ENCODE data around the gene GMEB2. TPM values are rescaled to one million over a fixed set of nuclear protein-coding genes. Genes with fewer than 3 reads are reported as not detected.
"Not testable (repeated sequence)": the region's sequence is repeated elsewhere in the genome, so short reads cannot be mapped to it uniquely, and the experiment has no call there.

Gene GMEB2, protein sequence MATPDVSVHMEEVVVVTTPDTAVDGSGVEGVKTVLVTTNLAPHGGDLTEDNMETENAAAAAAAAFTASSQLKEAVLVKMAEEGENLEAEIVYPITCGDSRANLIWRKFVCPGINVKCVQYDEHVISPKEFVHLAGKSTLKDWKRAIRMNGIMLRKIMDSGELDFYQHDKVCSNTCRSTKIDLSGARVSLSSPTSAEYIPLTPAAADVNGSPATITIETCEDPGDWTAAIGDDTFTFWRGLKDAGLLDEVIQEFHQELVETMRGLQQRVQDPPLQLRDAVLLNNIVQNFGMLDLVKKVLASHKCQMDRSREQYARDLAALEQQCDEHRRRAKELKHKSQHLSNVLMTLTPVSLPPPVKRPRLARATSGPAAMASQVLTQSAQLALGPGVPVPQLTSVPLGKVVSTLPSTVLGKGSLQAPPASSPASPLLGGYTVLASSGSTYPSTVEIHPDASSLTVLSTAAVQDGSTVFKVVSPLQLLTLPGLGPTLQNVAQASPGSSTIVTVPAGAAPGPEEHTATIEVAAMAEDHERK
- polyA plus RNA-seq (2013, experiment 1 of 2): 10.8 TPM
- polyA plus RNA-seq (2013, experiment 2 of 2): 8.0 TPM

- H3K27ac ChIP-seq (ENCODE audit: low read depth, low read length, severe bottlenecking): peak within 1 kb of the TSS; percentile 81
- peak within 1 kb of the TSS; percentile 83 for H3K4me3 ChIP-seq (ENCODE audit: extremely low read depth, insufficient read depth, low read length, poor library complexity, severe bottlenecking)
These were observed at the start of gene GMEB2 for GRCh38 chr20:63626424-63627128. Gene GMEB2 (minus strand): TSS chr20:63627101. CDS start chr20:63619397, 7,704 bp downstream.

DNA sequence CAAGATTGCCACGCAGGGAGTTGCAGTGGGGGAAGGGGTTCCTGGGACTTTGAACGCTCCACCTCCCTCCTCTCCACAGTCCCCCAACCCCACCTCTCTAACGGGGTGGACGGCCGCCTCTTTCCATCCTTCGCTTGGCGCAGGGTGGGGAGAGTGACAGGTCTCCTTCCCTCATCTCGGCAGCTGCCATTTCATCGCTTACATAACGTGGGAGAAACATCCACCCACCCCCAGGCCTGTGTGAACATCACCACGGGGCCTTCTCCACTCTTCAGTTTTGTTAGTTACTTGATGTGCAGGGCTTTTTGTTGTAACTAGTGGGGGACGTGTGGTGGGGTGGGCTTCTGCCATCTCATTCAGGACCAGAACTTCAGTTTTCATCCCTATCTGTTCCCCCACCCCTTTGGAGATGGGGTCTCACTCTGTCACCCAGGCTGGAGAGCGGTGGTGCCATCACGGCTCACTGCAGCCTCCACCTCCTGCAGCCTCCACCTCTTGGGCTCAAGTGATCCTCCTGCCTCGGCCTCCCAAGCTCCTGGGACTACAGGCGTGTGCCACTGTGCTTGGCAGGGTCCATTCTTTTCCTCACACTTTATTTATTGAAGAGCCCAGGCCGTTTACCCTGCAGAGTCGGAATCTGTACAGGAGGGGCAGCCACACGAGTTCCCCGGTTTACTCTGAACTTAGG is 48.9 kb upstream of the GMEB2 start:
- Histone ChIP-seq H3K4me3 (ENCODE audit: extremely low read depth, insufficient read depth, low read length, poor library complexity, severe bottlenecking) (no peak overlapping the region), H3K27ac (ENCODE audit: low read depth, low read length, severe bottlenecking) (no peak overlapping the region), H3K36me3 (ENCODE audit: control insufficient read depth, insufficient read depth, low read length) (peaks cover 39% of the 10 kb centered on the region), H3K4me1 (ENCODE audit: control insufficient read depth, insufficient read depth, low read length, poor library complexity, severe bottlenecking) (no peaks in the 10 kb centered on the region), H3K9me3 (ENCODE audit: control insufficient read depth, low read length) (no peaks in the 10 kb centered on the region)
- WGBS, 2 experiments (ENCODE audit: insufficient coverage in 2 of 2): 93 to 95% methylated on average over 9 to 16 of the region's 20 CpGs

More at GRCh38 chr20:63626424-63627128, at the start of gene GMEB2:
- Histone ChIP-seq H3K4me1 (ENCODE audit: control insufficient read depth, insufficient read depth, low read length, poor library complexity, severe bottlenecking) (peaks cover 7% of the 10 kb centered on the region), H3K36me3 (ENCODE audit: control insufficient read depth, insufficient read depth, low read length) (peaks cover 3% of the 10 kb centered on the region), H3K9me3 (ENCODE audit: control insufficient read depth, low read length) (no peaks in the 10 kb centered on the region)
- 0 to 1% methylated on average over 40 to 51 of the region's 114 CpGs for WGBS, 2 experiments (ENCODE audit: insufficient coverage in 2 of 2)

- Histone ChIP-seq H3K36me3 (ENCODE audit: control insufficient read depth, insufficient read depth, low read length) (peaks cover 38% of the 10 kb centered on the region), H3K9me3 (ENCODE audit: control insufficient read depth, low read length) (no peaks in the 10 kb centered on the region), H3K27ac (ENCODE audit: low read depth, low read length, severe bottlenecking) (no peak overlapping the region), H3K4me1 (ENCODE audit: control insufficient read depth, insufficient read depth, low read length, poor library complexity, severe bottlenecking) (no peaks in the 10 kb centered on the region), H3K4me3 (ENCODE audit: extremely low read depth, insufficient read depth, low read length, poor library complexity, severe bottlenecking) (no peak overlapping the region)
- 96% methylated on average over 13 of the region's 14 CpGs for WGBS, 2 experiments (ENCODE audit: insufficient coverage in 2 of 2)
These were observed 47.0 kb upstream of the GMEB2 start for GRCh38 chr20:63673951-63674350.

- peaks cover 51% of the 10 kb centered on the region for H3K36me3 ChIP-seq (ENCODE audit: control insufficient read depth, insufficient read depth, low read length)
- no peaks in the 10 kb centered on the region for H3K4me1 ChIP-seq (ENCODE audit: control insufficient read depth, insufficient read depth, low read length, poor library complexity, severe bottlenecking)
- WGBS, 2 experiments (ENCODE audit: insufficient coverage in 2 of 2): 91% methylated on average over 10 of the region's 10 CpGs
- H3K9me3 ChIP-seq (ENCODE audit: control insufficient read depth, low read length): no peaks in the 10 kb centered on the region
- no peak overlapping the region for H3K27ac ChIP-seq (ENCODE audit: low read depth, low read length, severe bottlenecking)
- H3K4me3 ChIP-seq (ENCODE audit: extremely low read depth, insufficient read depth, low read length, poor library complexity, severe bottlenecking): no peak overlapping the region
These were observed 45.8 kb upstream of the GMEB2 start for GRCh38 chr20:63672666-63673065.

GRCh38 chr20:63671695-63672094 is 44.8 kb upstream of the GMEB2 start:
- not testable (repeated sequence) for H3K4me1 ChIP-seq (ENCODE audit: control insufficient read depth, insufficient read depth, low read length, poor library complexity, severe bottlenecking); H3K27ac ChIP-seq (ENCODE audit: low read depth, low read length, severe bottlenecking); H3K4me3 ChIP-seq (ENCODE audit: extremely low read depth, insufficient read depth, low read length, poor library complexity, severe bottlenecking); H3K9me3 ChIP-seq (ENCODE audit: control insufficient read depth, low read length)
- 100% methylated on average over 2 to 7 of the region's 12 CpGs for WGBS, 2 experiments (ENCODE audit: insufficient coverage in 2 of 2)
- H3K36me3 ChIP-seq (ENCODE audit: control insufficient read depth, insufficient read depth, low read length): peaks cover 57% of the 10 kb centered on the region

DNA sequence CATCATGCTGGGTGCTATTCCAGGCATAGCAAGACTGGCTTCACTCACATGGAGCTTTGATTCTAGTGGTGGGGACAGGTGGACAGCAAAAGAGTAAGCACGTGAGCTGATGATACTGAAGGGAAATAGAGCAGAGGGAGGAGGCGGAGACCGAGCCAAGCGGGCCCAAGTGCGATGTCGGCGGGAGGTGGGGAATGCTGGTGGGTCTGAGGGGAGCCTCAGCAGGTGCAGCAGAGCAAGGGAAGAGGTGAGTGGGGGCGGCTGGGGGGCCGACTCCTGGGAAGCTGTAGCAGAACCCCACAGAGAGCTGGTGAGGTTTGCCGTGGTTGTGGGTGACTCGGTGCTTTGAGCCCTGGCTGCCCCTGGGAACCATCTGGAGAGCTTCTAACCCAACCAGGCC is 41.5 kb upstream of the GMEB2 start:
- WGBS, 2 experiments (ENCODE audit: insufficient coverage in 2 of 2): 97% methylated on average over 8 of the region's 11 CpGs; no CpG with 5 or more reads in 1 of the 2 experiments
- Histone ChIP-seq H3K4me3 (ENCODE audit: extremely low read depth, insufficient read depth, low read length, poor library complexity, severe bottlenecking) (no peak overlapping the region), H3K4me1 (ENCODE audit: control insufficient read depth, insufficient read depth, low read length, poor library complexity, severe bottlenecking) (no peaks in the 10 kb centered on the region), H3K9me3 (ENCODE audit: control insufficient read depth, low read length) (no peaks in the 10 kb centered on the region), H3K36me3 (ENCODE audit: control insufficient read depth, insufficient read depth, low read length) (peaks cover 58% of the 10 kb centered on the region), H3K27ac (ENCODE audit: low read depth, low read length, severe bottlenecking) (no peak overlapping the region)

- no peak overlapping the region for H3K4me3 ChIP-seq (ENCODE audit: extremely low read depth, insufficient read depth, low read length, poor library complexity, severe bottlenecking)
- no peaks in the 10 kb centered on the region for H3K4me1 ChIP-seq (ENCODE audit: control insufficient read depth, insufficient read depth, low read length, poor library complexity, severe bottlenecking)
- H3K36me3 ChIP-seq (ENCODE audit: control insufficient read depth, insufficient read depth, low read length): peaks cover 60% of the 10 kb centered on the region
- no peak overlapping the region for H3K27ac ChIP-seq (ENCODE audit: low read depth, low read length, severe bottlenecking)
- no peaks in the 10 kb centered on the region for H3K9me3 ChIP-seq (ENCODE audit: control insufficient read depth, low read length)
- WGBS, 2 experiments (ENCODE audit: insufficient coverage in 2 of 2): 93 to 95% methylated on average over 6 to 14 of the region's 16 CpGs
These were observed 41.0 kb upstream of the GMEB2 start for GRCh38 chr20:63667858-63668257.

DNA sequence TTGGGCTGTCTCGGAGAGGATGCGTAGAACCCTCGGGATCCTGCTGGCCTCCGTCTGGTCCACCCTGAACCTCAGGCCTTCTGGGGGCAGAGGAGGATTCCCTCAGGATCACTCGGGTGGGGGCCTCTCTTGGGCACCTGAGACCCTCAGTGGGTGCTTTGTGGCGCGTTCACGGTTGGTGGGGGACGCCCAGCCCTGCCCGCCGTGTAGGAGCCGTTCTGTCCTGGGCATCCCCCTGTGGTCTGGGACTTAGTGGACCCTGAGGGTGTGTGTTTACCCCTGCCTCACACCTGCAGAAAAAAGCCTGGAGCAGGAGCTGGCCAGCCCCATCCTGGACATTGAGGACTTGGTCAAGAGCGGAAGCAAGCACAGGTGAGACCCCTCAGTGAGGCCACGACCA is 38.8 kb upstream of the GMEB2 start:
- Histone ChIP-seq H3K36me3 (ENCODE audit: control insufficient read depth, insufficient read depth, low read length) (peaks cover 73% of the 10 kb centered on the region), H3K9me3 (ENCODE audit: control insufficient read depth, low read length) (no peaks in the 10 kb centered on the region), H3K27ac (ENCODE audit: low read depth, low read length, severe bottlenecking) (no peak overlapping the region), H3K4me3 (ENCODE audit: extremely low read depth, insufficient read depth, low read length, poor library complexity, severe bottlenecking) (no peak overlapping the region), H3K4me1 (ENCODE audit: control insufficient read depth, insufficient read depth, low read length, poor library complexity, severe bottlenecking) (no peaks in the 10 kb centered on the region)
- WGBS, 2 experiments (ENCODE audit: insufficient coverage in 2 of 2): 97 to 99% methylated on average over 13 to 14 of the region's 14 CpGs

DNA sequence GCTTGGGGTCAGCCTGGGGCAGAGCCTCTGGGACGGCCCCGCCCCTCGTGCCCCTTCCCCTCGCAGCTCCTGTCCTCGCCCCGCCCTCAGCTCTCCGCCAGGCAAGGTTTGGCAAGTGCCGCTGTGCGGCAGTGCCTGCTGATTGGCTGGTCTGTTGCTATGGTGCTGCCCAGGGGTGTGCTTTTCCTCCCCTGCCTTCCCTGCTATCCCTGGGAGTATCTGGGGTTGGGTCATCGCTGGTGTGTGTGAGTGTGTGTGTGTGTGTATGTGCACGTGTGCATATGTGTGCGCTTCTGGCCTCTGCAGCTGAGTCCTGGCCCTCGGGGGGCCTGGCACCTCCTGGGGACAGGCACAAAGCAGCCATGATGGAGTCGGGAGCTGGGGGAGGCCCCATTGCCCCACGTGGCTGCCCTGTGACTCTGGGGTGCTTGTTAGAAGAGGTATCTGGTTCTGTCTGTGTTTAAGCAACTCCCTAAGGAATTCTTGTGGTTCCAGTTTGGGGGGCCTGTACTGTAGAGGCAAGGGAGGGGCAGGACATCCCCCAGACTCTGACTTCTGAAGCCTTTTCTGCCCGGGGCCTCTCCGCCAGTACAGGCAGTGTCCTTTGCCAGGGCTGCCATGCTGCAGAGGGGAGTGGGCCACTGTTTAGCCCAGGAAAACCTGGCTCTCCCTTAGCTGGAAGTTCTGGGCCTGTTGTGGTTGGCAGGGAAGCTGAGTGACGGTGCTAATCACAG is 38.1 kb upstream of the GMEB2 start:
- no peak overlapping the region for H3K27ac ChIP-seq (ENCODE audit: low read depth, low read length, severe bottlenecking)
- no peak overlapping the region for H3K4me3 ChIP-seq (ENCODE audit: extremely low read depth, insufficient read depth, low read length, poor library complexity, severe bottlenecking)
- WGBS, 2 experiments (ENCODE audit: insufficient coverage in 2 of 2): 78 to 84% methylated on average over 11 to 13 of the region's 18 CpGs

More for the DNA sequence above, 38.1 kb upstream of the GMEB2 start:
- Histone ChIP-seq H3K36me3 (ENCODE audit: control insufficient read depth, insufficient read depth, low read length) (peaks cover 75% of the 10 kb centered on the region), H3K4me1 (ENCODE audit: control insufficient read depth, insufficient read depth, low read length, poor library complexity, severe bottlenecking) (no peaks in the 10 kb centered on the region), H3K9me3 (ENCODE audit: control insufficient read depth, low read length) (no peaks in the 10 kb centered on the region)

All from mesodermal cell (in vitro differentiated cells).